ENCODE data around the gene WASHC4.

The WASHC4 gene

DNA sequence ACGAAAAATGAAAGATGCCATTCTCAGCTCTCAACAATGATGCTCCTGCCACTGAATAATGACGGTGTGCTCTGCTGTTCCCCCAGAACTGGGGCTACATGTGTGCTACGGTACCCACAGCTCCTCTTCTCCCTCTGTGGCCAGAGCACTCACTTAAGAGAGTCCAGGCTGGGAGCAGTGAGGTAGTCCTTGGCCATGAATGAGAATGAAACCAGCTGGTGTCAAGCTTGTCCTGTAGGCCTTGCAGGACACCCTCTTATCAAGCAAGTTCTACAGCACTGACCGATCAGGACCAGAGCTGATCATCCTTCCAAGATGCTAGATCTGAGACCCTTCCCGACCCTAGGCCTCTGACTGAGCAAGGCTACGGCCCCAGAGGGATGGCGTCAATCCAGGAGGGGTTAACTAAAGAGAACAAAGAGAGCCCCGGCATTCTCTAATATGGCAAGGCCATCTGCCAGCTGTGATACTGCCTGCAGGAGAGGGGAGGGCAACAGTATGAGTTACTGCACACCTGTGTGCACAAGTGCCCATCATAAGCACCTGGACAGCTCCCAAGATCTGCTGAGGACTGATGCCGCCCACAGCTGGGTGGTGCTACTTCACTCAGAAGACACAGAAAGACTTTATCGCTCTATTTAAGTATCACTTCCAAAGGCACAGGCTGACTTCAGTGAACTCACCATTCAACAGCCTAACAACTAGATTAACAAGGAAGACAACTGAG, 98.0 kb downstream of the WASHC4 start:
- no peak for DNase-seq (ENCODE audit: low read depth in 4 of 4, low spot score in 1 of 4)

GRCh38 chr12:105206686-105207374, 99.3 kb downstream of the WASHC4 start:
- no peak for DNase-seq (ENCODE audit: low read depth in 4 of 4, low spot score in 1 of 4)

- no peak for DNase-seq (ENCODE audit: low read depth in 4 of 4, low spot score in 1 of 4)
Observed at GRCh38 chr12:105209091-105209490, 101.6 kb downstream of the WASHC4 start.

GRCh38 chr12:105212438-105212837, 104.9 kb downstream of the WASHC4 start:
- DNase-seq (ENCODE audit: low read depth in 4 of 4, low spot score in 1 of 4), result no peak

- no peak for DNase-seq (ENCODE audit: low read depth in 4 of 4, low spot score in 1 of 4)
Observed at GRCh38 chr12:105214148-105214547, 106.6 kb downstream of the WASHC4 start.

- DNase-seq (ENCODE audit: low read depth in 4 of 4, low spot score in 1 of 4), result no peak
Observed at GRCh38 chr12:105214670-105215375, 107.3 kb downstream of the WASHC4 start.

DNA sequence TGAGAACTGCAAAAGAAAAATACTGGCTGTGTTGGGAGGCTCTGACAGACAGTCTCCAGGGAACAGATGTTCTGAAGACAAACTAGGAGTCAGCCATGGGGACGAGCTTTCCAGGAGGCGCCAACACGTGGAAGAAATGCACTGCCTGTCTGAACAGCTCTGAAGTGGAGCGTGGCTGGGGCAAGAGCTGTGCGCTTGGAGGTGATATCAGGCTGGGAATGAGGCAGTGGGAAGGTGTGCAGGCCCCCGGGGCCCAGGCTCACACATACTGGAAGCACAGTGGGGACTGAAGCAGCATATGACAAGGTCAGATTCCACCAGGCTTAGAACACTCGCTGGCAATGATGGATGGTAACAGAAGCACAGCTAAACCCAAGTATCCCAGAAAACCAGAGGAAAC, 110.9 kb downstream of the WASHC4 start:
- DNase-seq (ENCODE audit: low read depth in 4 of 4, low spot score in 1 of 4), result no peak
